Measurements from ENCODE around the gene TOP2B. TPM values are rescaled to one million over a fixed set of nuclear protein-coding genes. Genes with fewer than 3 reads are reported as not detected.

The TOP2B gene
- total and polyA plus RNA-seq, 2 experiments from 2014 or later = 92.0 to 179 TPM

DNA sequence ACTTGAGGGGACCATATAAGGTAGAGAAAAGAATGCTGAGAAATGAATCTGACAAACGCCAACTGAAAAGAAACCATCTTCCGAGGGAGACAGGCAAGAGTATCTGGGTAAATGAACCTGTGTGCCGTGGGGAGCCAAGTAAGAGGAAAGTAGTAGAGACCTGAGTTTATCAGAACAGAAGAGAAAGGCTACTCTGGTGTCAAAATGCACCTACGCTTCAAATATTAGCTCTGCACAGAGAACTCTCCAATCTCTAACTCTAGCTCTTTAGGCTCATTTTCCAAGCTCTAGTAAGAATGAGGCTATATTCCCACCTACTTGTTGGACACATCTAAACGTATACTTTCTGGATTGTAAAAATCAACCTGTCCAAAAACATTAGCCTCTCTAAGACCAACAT is 53.5 kb downstream of the TOP2B start:
- Histone ChIP-seq H3F3A (replicated peaks; ENCODE audit: low read depth) (no peaks in the 10 kb centered on the region), H4K20me1 (replicated peaks; ENCODE audit: insufficient read depth) (no peaks in the 10 kb centered on the region; the same call in 1 of the 2 replicates), H3K36me3 (ENCODE audit: insufficient read depth) (peaks cover 73% of the 10 kb centered on the region), H3K79me2 (replicated peaks; ENCODE audit: insufficient read depth) (no peaks in the 10 kb centered on the region), H2AFZ (no peak overlapping the region), H3K27me3 (ENCODE audit: insufficient read depth) (no peaks in the 10 kb centered on the region), H3K4me2 (no peak overlapping the region), H3K4me3 (no peak overlapping the region), H3K4me1 (ENCODE audit: insufficient read depth) (no peaks in the 10 kb centered on the region), H3K27ac (ENCODE audit: low read depth) (no peak overlapping the region), H3K9me2 (ENCODE audit: insufficient read depth) (no peaks in the 10 kb centered on the region)
- TF ChIP-seq, protein P1, sequence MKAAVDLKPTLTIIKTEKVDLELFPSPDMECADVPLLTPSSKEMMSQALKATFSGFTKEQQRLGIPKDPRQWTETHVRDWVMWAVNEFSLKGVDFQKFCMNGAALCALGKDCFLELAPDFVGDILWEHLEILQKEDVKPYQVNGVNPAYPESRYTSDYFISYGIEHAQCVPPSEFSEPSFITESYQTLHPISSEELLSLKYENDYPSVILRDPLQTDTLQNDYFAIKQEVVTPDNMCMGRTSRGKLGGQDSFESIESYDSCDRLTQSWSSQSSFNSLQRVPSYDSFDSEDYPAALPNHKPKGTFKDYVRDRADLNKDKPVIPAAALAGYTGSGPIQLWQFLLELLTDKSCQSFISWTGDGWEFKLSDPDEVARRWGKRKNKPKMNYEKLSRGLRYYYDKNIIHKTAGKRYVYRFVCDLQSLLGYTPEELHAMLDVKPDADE (IDR thresholded peaks at IDR 0.05) = no peak
- TF ChIP-seq POLR2AphosphoS5 (IDR thresholded peaks at IDR 0.05; ENCODE audit: low read depth) = no peak
- no peak for TF ChIP-seq EZH2 (IDR thresholded peaks at IDR 0.05; ENCODE audit: low read depth, unreplicated experiment)
- TF ChIP-seq JUNB (IDR thresholded peaks at IDR 0.05; ENCODE audit: unreplicated experiment) = no peak
- no peak for TF ChIP-seq NANOG (IDR thresholded peaks at IDR 0.05; ENCODE audit: borderline replicate concordance)
- TF ChIP-seq STAT1 (IDR thresholded peaks at IDR 0.05; ENCODE audit: unreplicated experiment) = no peak
- no peak for TF ChIP-seq EZH2phosphoT487 (IDR thresholded peaks at IDR 0.05; ENCODE audit: unreplicated experiment)
- TF ChIP-seq, protein P2, sequence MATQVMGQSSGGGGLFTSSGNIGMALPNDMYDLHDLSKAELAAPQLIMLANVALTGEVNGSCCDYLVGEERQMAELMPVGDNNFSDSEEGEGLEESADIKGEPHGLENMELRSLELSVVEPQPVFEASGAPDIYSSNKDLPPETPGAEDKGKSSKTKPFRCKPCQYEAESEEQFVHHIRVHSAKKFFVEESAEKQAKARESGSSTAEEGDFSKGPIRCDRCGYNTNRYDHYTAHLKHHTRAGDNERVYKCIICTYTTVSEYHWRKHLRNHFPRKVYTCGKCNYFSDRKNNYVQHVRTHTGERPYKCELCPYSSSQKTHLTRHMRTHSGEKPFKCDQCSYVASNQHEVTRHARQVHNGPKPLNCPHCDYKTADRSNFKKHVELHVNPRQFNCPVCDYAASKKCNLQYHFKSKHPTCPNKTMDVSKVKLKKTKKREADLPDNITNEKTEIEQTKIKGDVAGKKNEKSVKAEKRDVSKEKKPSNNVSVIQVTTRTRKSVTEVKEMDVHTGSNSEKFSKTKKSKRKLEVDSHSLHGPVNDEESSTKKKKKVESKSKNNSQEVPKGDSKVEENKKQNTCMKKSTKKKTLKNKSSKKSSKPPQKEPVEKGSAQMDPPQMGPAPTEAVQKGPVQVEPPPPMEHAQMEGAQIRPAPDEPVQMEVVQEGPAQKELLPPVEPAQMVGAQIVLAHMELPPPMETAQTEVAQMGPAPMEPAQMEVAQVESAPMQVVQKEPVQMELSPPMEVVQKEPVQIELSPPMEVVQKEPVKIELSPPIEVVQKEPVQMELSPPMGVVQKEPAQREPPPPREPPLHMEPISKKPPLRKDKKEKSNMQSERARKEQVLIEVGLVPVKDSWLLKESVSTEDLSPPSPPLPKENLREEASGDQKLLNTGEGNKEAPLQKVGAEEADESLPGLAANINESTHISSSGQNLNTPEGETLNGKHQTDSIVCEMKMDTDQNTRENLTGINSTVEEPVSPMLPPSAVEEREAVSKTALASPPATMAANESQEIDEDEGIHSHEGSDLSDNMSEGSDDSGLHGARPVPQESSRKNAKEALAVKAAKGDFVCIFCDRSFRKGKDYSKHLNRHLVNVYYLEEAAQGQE (IDR thresholded peaks at IDR 0.05; ENCODE audit: unreplicated experiment) = no peak
- no peak for TF ChIP-seq ZNF331 (CRISPR knock-in tag; IDR thresholded peaks at IDR 0.05; ENCODE audit: low read depth)
- no peak for TF ChIP-seq ZNF114 (CRISPR knock-in tag; IDR thresholded peaks at IDR 0.05)
- TF ChIP-seq, protein P3, sequence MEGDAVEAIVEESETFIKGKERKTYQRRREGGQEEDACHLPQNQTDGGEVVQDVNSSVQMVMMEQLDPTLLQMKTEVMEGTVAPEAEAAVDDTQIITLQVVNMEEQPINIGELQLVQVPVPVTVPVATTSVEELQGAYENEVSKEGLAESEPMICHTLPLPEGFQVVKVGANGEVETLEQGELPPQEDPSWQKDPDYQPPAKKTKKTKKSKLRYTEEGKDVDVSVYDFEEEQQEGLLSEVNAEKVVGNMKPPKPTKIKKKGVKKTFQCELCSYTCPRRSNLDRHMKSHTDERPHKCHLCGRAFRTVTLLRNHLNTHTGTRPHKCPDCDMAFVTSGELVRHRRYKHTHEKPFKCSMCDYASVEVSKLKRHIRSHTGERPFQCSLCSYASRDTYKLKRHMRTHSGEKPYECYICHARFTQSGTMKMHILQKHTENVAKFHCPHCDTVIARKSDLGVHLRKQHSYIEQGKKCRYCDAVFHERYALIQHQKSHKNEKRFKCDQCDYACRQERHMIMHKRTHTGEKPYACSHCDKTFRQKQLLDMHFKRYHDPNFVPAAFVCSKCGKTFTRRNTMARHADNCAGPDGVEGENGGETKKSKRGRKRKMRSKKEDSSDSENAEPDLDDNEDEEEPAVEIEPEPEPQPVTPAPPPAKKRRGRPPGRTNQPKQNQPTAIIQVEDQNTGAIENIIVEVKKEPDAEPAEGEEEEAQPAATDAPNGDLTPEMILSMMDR (conservative IDR thresholded peaks at IDR 0.05; ENCODE audit: low read depth in 2 of 2) = no peak
- no peak for TF ChIP-seq CREB1 (CRISPR knock-in tag; IDR thresholded peaks at IDR 0.05; ENCODE audit: low read depth)
- TF ChIP-seq, protein P4, sequence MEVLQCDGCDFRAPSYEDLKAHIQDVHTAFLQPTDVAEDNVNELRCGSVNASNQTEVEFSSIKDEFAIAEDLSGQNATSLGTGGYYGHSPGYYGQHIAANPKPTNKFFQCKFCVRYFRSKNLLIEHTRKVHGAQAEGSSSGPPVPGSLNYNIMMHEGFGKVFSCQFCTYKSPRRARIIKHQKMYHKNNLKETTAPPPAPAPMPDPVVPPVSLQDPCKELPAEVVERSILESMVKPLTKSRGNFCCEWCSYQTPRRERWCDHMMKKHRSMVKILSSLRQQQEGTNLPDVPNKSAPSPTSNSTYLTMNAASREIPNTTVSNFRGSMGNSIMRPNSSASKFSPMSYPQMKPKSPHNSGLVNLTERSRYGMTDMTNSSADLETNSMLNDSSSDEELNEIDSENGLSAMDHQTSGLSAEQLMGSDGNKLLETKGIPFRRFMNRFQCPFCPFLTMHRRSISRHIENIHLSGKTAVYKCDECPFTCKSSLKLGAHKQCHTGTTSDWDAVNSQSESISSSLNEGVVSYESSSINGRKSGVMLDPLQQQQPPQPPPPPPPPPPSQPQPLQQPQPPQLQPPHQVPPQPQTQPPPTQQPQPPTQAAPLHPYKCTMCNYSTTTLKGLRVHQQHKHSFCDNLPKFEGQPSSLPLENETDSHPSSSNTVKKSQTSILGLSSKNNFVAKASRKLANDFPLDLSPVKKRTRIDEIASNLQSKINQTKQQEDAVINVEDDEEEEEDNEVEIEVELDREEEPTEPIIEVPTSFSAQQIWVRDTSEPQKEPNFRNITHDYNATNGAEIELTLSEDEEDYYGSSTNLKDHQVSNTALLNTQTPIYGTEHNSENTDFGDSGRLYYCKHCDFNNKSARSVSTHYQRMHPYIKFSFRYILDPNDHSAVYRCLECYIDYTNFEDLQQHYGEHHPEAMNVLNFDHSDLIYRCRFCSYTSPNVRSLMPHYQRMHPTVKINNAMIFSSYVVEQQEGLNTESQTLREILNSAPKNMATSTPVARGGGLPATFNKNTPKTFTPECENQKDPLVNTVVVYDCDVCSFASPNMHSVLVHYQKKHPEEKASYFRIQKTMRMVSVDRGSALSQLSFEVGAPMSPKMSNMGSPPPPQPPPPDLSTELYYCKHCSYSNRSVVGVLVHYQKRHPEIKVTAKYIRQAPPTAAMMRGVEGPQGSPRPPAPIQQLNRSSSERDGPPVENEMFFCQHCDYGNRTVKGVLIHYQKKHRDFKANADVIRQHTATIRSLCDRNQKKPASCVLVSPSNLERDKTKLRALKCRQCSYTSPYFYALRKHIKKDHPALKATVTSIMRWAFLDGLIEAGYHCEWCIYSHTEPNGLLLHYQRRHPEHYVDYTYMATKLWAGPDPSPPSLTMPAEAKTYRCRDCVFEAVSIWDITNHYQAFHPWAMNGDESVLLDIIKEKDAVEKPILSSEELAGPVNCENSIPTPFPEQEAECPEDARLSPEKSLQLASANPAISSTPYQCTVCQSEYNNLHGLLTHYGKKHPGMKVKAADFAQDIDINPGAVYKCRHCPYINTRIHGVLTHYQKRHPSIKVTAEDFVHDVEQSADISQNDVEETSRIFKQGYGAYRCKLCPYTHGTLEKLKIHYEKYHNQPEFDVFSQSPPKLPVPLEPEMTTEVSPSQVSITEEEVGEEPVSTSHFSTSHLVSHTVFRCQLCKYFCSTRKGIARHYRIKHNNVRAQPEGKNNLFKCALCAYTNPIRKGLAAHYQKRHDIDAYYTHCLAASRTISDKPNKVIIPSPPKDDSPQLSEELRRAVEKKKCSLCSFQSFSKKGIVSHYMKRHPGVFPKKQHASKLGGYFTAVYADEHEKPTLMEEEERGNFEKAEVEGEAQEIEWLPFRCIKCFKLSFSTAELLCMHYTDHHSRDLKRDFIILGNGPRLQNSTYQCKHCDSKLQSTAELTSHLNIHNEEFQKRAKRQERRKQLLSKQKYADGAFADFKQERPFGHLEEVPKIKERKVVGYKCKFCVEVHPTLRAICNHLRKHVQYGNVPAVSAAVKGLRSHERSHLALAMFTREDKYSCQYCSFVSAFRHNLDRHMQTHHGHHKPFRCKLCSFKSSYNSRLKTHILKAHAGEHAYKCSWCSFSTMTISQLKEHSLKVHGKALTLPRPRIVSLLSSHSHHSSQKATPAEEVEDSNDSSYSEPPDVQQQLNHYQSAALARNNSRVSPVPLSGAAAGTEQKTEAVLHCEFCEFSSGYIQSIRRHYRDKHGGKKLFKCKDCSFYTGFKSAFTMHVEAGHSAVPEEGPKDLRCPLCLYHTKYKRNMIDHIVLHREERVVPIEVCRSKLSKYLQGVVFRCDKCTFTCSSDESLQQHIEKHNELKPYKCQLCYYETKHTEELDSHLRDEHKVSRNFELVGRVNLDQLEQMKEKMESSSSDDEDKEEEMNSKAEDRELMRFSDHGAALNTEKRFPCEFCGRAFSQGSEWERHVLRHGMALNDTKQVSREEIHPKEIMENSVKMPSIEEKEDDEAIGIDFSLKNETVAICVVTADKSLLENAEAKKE (CRISPR knock-in tag; IDR thresholded peaks at IDR 0.05) = no peak
- Mint-ChIP-seq H3K27ac (no peak overlapping the region), H3K27me3 (ENCODE audit: insufficient read depth, low read depth, poor library complexity) (no peaks in the 10 kb centered on the region), H3K9me3 (no peaks in the 10 kb centered on the region), H3K36me3 (ENCODE audit: low read depth) (peaks cover 67% of the 10 kb centered on the region), H3K4me3 (no peak overlapping the region), H3K4me1 (no peaks in the 10 kb centered on the region)
- ATAC-seq (no peak), DNase-seq (ENCODE audit: low spot score) (no peak)

Data from GM23338 (cell line).